HG03432 (cell line): ENCODE measurements around the gene NLGN4Y.

Experiments used
- ATAC-seq: cut with Tn5 transposase; IDR thresholded peaks from one replicate; pipeline ENCODE4 v1.9.1; 2021; ENCODE audit warnings: mild to moderate bottlenecking, moderate library complexity; ENCODE audit not compliant: unreplicated experiment

NLGN4Y gene

GRCh38 chrY:14524272-14525231, at the start of gene NLGN4Y:
TSS of gene NLGN4Y (plus strand) at chrY:14524529. CDS start at chrY:14622120, 97,591 bp downstream.
- ATAC-seq: peak; percentile 80

DNA sequence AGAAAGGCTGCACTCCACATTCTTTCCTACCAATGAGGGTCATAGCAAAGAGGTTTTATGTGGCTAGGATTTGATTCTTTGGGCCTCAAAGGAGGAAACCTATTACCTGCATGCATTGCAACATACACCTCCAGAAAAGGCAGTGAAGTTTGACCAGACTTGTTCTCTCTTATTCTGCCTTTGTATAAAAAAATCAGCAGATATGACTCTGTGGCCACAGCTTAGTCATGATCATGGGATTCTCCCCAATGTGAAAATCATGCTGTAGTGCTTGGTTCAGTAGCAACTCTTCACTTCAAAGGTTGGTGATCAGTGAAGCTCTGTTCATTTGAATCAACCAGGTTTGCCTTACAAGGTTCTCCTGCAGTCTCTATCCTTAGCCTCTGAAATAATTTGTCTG, 38.4 kb upstream of the NLGN4Y start:
- no peak for ATAC-seq

DNA sequence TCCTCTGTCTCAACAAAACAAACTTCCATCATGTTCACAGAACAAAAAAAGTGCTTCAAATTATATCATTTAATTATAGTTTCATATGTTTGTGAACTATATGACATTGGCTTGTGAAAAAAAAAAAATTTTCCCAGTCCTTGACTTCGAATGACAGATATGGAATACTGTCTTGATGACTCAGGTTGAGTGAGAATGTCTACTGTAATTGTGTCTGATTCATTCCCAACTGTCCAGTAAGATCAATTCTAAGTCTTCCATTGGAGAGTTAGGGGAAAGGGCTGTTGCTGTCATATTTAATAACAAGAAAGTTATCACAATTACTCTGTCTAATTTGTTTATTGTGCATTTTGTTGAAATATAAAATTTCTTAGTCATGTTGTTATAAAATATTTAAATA, 34.1 kb upstream of the NLGN4Y start:
- ATAC-seq: no peak

DNA sequence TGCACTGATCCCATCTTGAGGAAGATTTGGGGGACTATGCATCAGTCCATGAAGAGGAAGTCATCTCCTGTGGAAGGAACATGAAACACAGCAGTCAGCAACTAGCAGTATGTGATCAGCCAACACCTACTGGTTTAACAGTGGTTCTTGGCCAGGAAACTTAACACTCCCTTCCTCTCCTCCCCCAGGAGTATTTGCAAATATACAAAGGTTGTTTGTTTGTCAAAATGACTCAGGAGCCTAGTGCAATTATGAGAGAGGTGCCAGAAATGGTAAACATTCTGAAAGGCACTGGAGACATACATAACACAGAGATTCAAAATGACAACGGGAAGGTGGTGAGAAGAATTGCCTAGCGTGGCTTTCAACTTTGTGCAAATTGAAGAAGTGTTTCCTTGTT, 26.3 kb upstream of the NLGN4Y start:
- no peak for ATAC-seq

DNA sequence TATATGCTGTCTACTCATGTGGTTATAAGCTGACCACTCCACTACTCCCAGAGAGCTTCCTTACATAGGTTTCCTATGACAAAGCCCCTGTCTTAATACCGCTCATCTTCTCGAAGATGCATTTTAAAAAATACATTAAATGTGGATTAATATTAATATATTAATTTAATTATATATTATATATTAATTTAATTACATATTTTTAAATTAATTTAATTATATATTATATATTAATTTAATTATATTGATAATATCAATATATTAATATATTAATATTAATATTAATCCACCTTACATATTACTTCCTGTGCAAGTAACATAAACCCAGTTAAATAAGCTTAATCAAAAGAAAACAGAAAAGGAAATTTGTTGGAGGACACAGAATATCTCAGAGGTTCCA, 19.7 kb upstream of the NLGN4Y start:
- no peak for ATAC-seq

GRCh38 chrY:14522379-14522950, 1.9 kb upstream of the NLGN4Y start:
- no peak for ATAC-seq

DNA sequence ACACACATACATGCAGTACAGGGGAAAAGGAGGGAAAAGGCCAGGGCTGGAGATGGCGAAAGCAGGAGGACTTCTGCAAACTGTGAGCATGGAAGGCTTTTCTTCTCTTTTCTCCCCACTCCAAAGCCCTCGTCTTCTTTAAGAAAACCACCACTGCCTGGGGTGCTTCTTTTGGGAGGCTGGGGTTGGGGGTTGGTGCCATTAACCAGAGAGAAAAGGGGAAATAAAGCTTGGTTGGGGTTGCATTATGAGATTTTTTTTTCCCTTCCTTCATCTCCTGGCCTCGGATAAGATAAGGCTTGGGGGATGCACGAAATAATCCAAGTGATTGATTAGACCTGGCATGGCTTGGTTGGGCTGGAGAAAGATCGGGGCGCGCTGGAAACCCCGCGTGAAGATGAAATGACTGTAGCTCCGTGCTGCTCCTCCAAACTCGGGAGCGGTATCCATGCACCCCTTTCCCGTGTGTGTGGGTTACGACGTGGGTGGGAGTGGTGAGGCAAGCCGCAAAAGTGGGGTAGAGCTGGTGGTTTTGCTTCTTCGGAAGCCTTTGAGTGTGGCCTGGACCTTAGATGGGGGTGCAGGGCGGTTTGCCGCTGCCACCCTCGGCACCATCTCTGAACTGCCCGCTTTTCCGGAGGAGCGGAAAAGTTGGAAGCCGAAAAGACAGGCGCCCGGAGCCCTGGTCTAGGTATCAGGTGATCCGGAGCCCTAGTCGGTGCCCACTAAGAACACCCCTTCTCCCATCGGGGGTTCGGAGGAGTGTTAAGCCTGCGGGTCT, 648 bp upstream of the NLGN4Y start:
- peak; percentile 15 for ATAC-seq

DNA sequence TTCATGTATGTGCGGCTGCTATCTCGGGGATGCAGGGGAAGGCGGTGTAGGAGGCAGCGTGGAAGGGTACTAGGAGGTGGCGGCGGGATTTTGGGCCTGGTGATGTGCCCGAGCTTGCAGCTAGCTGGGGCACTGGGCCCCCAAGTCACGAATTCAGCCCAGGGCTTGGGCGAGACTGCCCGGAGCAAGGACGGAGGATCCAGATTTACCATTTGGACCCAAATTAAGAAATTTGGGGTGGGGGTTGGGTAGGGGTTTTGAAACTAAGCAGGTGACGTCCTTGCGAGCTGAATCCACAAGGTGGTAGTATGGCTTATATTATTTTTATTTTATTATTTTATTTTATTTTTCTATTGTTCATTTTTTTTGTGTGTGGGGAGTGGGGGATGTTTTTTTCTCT, 986 bp downstream of the NLGN4Y start:
- peak; percentile 24 for ATAC-seq

- ATAC-seq: no peak
Observed at GRCh38 chrY:14528361-14528760, 4.0 kb downstream of the NLGN4Y start.

GRCh38 chrY:14536703-14537102, 12.4 kb downstream of the NLGN4Y start:
- no peak for ATAC-seq

DNA sequence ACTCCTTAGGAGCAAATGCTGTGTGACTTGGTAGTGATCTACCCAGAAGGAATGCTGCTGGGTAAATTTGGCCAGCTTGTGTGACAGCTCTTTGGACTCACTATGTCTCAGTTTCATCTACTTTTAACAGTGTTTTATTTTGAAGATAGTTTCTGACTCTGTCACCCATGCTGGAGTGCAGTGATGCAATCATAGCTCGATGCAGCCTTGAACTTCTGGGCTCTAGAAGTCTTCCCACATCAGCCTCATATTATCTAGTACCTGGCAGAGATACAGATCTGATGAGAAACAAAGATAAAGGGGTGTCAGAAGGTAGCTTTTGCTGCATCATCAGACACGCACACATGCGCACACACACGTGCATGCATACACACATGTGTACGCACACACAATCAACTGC, 19.2 kb downstream of the NLGN4Y start:
- ATAC-seq: no peak

DNA sequence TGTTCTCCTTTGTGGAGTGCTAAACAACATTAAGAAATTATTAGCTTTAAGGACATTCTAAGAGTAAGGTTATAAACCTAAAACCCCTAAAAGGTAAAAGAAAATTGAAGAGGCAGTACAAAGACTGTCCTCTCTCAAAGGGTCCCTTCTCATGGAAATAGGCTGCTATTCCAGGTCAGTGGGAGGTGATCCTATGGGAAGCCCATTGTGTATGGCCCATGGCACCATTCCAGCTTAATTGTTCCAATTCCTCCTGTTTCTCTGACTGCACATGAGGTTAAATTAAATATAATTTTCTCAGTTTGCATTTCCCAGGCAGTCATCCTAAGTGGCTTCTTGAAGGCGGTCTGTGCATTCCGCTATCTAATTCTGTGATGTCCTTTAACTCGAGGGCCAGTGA, 57.0 kb downstream of the NLGN4Y start:
- no peak for ATAC-seq

DNA sequence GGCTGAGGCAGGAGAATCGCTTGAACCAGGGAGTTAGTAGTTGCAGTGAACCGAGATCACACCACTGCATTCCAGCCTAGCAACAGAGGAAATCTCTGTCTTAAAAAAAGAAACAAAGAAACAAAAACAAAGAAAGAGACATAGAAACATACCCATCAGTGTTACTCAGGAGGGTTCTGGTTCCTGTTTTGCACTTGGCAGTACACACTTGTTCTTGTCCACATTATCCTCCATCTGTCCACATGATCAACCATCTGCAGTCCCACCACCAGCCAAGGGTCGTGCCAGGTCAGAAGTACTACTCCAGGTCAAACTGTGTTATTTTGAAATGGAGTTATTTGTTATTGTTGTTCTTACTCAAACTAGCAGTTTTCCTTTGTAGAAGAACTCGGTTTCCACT, 62.4 kb downstream of the NLGN4Y start:
- ATAC-seq: no peak

GRCh38 chrY:14601372-14601771, 77.0 kb downstream of the NLGN4Y start:
- no peak for ATAC-seq

DNA sequence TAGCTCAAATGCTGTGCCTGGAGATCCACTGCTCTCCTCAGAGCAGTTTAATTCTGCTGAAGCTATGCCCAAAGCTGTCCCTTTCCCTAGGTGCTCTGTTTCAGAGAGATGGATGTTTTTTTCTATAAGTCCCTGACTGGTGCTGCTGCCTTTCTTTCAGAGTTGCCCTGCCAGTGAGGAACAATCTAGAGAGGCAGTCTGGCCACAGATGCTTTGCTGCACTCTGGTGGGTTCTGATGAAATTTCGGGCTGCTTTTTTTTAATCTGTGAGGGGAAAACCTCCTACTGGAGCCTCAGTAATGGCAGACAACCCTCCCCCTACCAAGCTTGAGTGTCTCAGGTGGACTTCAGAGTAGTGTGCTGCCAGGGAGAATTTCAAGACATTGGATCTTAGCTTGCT, 93.3 kb downstream of the NLGN4Y start:
- no peak for ATAC-seq

DNA sequence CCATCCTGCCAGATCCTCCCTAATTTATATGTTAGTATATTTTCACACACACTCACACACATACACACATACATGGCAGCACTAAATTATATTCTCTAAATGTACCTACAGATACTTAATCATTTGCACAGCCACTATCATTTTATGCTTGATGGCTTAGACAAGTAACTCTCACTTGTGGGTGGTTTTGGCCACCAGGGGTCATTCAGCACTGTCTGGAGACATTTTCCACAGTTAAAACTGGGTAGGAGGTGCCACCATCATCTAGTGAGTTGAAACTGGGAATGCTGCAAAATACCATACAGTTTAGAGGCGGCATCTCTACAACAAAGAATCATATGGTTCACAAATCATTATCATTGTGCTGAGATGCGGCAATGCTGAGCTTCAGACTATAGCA, 94.2 kb downstream of the NLGN4Y start:
- ATAC-seq: no peak

- no peak for ATAC-seq
Observed at GRCh38 chrY:14628208-14628607, 103.9 kb downstream of the NLGN4Y start.

DNA sequence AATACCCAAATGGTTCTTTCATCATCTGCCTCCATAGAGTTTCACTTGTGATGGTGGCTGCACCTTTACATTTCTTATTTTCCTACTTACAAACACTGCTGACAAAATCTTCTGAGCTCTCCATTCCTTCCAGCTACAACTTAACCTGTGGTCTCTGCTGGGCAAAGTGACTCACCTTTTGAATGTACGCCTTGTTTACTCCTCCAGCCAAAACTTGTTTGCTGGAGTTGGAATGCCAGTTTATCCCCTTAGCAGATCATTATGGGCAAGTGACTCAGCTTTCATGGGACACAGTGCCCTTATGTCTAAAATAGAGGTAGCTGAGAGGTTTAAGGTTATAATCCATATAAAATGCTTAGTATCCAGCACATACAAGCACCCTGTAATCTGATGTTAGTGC, 107.3 kb downstream of the NLGN4Y start:
- ATAC-seq: no peak

- no peak for ATAC-seq
Observed at GRCh38 chrY:14633718-14634117, 109.4 kb downstream of the NLGN4Y start.

- no peak for ATAC-seq
Observed at GRCh38 chrY:14634954-14635353, 110.6 kb downstream of the NLGN4Y start.

- ATAC-seq: no peak
Observed at GRCh38 chrY:14637551-14637950, 113.2 kb downstream of the NLGN4Y start.

- ATAC-seq: no peak
Observed at GRCh38 chrY:14641853-14642252, 117.5 kb downstream of the NLGN4Y start.
